ENCODE results near the gene IMMT. TPM values are rescaled to one million over a fixed set of nuclear protein-coding genes. Genes with fewer than 3 reads are reported as not detected.
A peak's percentile ranks its signal among the peaks of the same experiment; 100 is the strongest.

IMMT gene
- polyA plus RNA-seq, 1 donor from 2014 or later = 45.9 TPM

- Histone ChIP-seq H4K20me1 (ENCODE audit: insufficient read depth) (no peaks in the 10 kb centered on the region), H3K4me2 (ENCODE audit: low read length) (no peak overlapping the region), H3F3A (ENCODE audit: insufficient read depth, low read length, poor library complexity, severe bottlenecking) (peaks cover 7% of the 10 kb centered on the region), H3K27me3 (ENCODE audit: insufficient read depth, low read depth, low read length) (no peaks in the 10 kb centered on the region), H3K9me2 (ENCODE audit: insufficient read depth, low read length) (no peaks in the 10 kb centered on the region), H2AFZ (ENCODE audit: low read depth, low read length) (no peak overlapping the region), H3K27ac (ENCODE audit: low read length) (peak overlapping the region; percentile 73), H3K4me3 (ENCODE audit: low read length) (peak overlapping the region; percentile 17), H3K9me3 (ENCODE audit: low read length) (no peaks in the 10 kb centered on the region), H3K79me2 (replicated peaks; ENCODE audit: insufficient read depth, low read length) (no peaks in the 10 kb centered on the region), H3K9ac (ENCODE audit: low read length) (peak overlapping the region; percentile 51), H3K36me3 (ENCODE audit: insufficient read depth, low read length) (peaks cover 6% of the 10 kb centered on the region)
- peak; percentile 32 for TF ChIP-seq POLR2AphosphoS5 (IDR thresholded peaks at IDR 0.05)
- TF ChIP-seq MXI1 (conservative IDR thresholded peaks at IDR 0.05; ENCODE audit: poor library complexity, severe bottlenecking) = peak; percentile 33
- no peak for TF ChIP-seq TAF1 (IDR thresholded peaks at IDR 0.05; ENCODE audit: low read depth)
- no peak for TF ChIP-seq EZH2 (IDR thresholded peaks at IDR 0.05; ENCODE audit: borderline replicate concordance, insufficient read depth, low read length, poor library complexity, severe bottlenecking)
- TF ChIP-seq RAD21 (conservative IDR thresholded peaks at IDR 0.05) = no peak
- no peak for TF ChIP-seq CTCF (IDR thresholded peaks at IDR 0.05; ENCODE audit: poor library complexity, severe bottlenecking)
- no peak for TF ChIP-seq REST (IDR thresholded peaks at IDR 0.05; ENCODE audit: borderline replicate concordance)
- TF ChIP-seq EP300 (conservative IDR thresholded peaks at IDR 0.05; ENCODE audit: poor library complexity, severe bottlenecking) = no peak
- TF ChIP-seq SMC3 (conservative IDR thresholded peaks at IDR 0.05; ENCODE audit: poor library complexity) = peak; percentile 22
Measured at GRCh38 chr2:86223140-86223926, 28.1 kb upstream of the IMMT start.

- Histone ChIP-seq H3K79me2 (replicated peaks; ENCODE audit: insufficient read depth, low read length) (no peaks in the 10 kb centered on the region), H3K4me3 (ENCODE audit: low read length) (no peak overlapping the region), H3F3A (ENCODE audit: insufficient read depth, low read length, poor library complexity, severe bottlenecking) (peaks cover 7% of the 10 kb centered on the region), H3K9ac (ENCODE audit: low read length) (no peak overlapping the region), H3K4me2 (ENCODE audit: low read length) (no peak overlapping the region), H2AFZ (ENCODE audit: low read depth, low read length) (no peak overlapping the region), H3K27ac (ENCODE audit: low read length) (no peak overlapping the region), H3K9me2 (ENCODE audit: insufficient read depth, low read length) (no peaks in the 10 kb centered on the region), H3K36me3 (ENCODE audit: insufficient read depth, low read length) (no peaks in the 10 kb centered on the region), H4K20me1 (ENCODE audit: insufficient read depth) (no peaks in the 10 kb centered on the region), H3K27me3 (ENCODE audit: insufficient read depth, low read depth, low read length) (no peaks in the 10 kb centered on the region), H3K9me3 (ENCODE audit: low read length) (no peaks in the 10 kb centered on the region)
- TF ChIP-seq REST (IDR thresholded peaks at IDR 0.05; ENCODE audit: borderline replicate concordance) = no peak
- TF ChIP-seq SMC3 (conservative IDR thresholded peaks at IDR 0.05; ENCODE audit: poor library complexity) = no peak
- TF ChIP-seq RAD21 (conservative IDR thresholded peaks at IDR 0.05) = peak; percentile 43
- TF ChIP-seq EZH2 (IDR thresholded peaks at IDR 0.05; ENCODE audit: borderline replicate concordance, insufficient read depth, low read length, poor library complexity, severe bottlenecking) = no peak
- no peak for TF ChIP-seq TAF1 (IDR thresholded peaks at IDR 0.05; ENCODE audit: low read depth)
- no peak for TF ChIP-seq EP300 (conservative IDR thresholded peaks at IDR 0.05; ENCODE audit: poor library complexity, severe bottlenecking)
- no peak for TF ChIP-seq MXI1 (conservative IDR thresholded peaks at IDR 0.05; ENCODE audit: poor library complexity, severe bottlenecking)
- TF ChIP-seq POLR2AphosphoS5 (IDR thresholded peaks at IDR 0.05) = no peak
- peak; percentile 54 for TF ChIP-seq CTCF (IDR thresholded peaks at IDR 0.05; ENCODE audit: poor library complexity, severe bottlenecking)
Measured at GRCh38 chr2:86221066-86221684, 25.9 kb upstream of the IMMT start.

Data from neural cell (in vitro differentiated cells).